Measurements from ENCODE around the gene MPPED2.

MPPED2 gene

DNA sequence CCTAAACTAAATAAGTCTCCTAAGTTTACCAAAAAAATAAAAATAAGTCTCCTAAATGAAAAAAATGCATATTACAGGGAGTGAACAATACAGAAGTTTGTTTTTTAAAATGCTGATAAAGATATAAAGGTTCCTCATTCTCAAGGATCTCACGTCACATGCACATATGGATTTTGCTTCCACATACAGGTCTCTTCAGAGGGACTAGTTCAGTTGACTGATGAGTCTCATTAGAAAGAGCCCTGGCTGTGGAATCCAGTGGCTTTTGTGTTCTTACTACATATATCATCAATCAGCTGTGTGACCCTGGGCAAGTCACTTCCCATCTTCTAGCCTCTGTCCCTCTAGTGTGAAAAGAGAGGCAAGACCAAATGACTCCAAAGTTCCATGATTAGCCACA lies 43.1 kb downstream of the MPPED2 start:
- TF ChIP-seq, protein P1, sequence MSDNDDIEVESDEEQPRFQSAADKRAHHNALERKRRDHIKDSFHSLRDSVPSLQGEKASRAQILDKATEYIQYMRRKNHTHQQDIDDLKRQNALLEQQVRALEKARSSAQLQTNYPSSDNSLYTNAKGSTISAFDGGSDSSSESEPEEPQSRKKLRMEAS (IDR thresholded peaks at IDR 0.05), result no peak
- no peak for TF ChIP-seq USF1 (IDR thresholded peaks at IDR 0.05)
- TF ChIP-seq TCF12 (IDR thresholded peaks at IDR 0.05; ENCODE audit: low read depth), result no peak
- no peak for TF ChIP-seq RAD21 (IDR thresholded peaks at IDR 0.05; ENCODE audit: low read depth)
- TF ChIP-seq CREB1 (IDR thresholded peaks at IDR 0.05; ENCODE audit: low read depth), result no peak

DNA sequence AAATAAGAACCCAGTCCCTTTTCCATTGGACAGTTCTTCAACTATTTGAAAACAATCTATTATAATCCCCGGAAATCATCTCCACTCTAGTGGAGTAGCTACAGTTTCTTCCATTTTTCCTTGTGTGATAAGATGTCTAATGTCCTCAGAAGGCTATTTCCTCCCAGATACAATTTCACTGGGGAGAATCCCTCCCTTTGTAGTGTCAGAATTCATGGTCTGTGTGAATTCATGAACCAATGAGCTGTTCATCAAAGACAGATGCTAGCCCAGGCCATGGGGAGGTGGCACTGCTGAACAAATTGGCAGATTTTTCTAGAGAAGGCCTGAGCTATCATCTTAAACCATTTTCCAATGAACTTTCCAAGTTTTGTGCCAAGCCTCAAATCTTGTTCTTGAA lies 45.4 kb downstream of the MPPED2 start:
- no peak for TF ChIP-seq YY1 (IDR thresholded peaks at IDR 0.05; ENCODE audit: low read depth)
- no peak for TF ChIP-seq NFIC (IDR thresholded peaks at IDR 0.05)
- no peak for TF ChIP-seq EGR1 (IDR thresholded peaks at IDR 0.05)
- TF ChIP-seq, protein P1 (IDR thresholded peaks at IDR 0.05), result no peak
- no peak for TF ChIP-seq TEAD4 (IDR thresholded peaks at IDR 0.05)
- TF ChIP-seq CEBPB (IDR thresholded peaks at IDR 0.05), result no peak
- no peak for TF ChIP-seq ZBTB7A (IDR thresholded peaks at IDR 0.05; ENCODE audit: low read depth)

DNA sequence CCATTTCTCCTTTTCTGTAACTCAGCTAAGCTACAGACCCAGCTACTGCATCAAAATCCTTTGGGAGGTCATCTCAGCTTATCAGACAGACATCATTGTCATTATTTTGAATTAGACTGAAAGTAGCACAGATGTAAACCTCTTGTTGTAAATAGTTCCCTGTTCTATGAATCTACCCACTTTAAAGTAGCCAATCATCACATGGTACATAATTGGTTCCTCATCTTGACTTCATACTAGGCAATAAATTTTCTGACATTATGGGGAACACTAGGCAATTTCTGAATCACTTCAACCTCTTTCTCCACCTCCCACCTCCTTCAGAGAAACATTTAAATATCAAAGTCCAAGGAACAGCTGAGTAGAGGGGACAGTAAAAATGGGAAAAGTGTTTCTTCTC lies 47.9 kb downstream of the MPPED2 start:
- no peak for TF ChIP-seq TCF12 (IDR thresholded peaks at IDR 0.05; ENCODE audit: low read depth)

DNA sequence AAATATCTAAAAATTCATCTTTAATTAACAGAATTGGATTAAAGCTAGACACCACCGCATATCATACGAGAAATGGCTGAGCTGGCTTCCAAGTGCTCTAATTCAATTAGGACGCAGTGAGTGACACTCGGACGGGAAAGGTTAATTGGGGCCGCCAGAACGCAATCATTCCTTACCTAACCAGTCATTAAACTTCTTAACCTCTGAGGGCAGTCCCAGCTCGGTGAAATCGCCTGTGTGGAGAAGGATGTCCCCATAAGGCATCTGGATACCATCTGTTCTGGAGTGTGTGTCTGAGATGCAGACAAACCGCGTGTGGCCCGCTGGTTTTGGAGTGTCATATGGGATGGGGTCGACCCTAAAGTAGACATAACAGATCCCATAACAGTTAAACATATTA lies 50.3 kb downstream of the MPPED2 start:
- TF ChIP-seq REST (IDR thresholded peaks at IDR 0.05; ENCODE audit: low read depth), result no peak
- TF ChIP-seq TAF1 (IDR thresholded peaks at IDR 0.05; ENCODE audit: low read depth), result no peak
- TF ChIP-seq FOXM1 (IDR thresholded peaks at IDR 0.05; ENCODE audit: borderline replicate concordance, low read depth), result no peak
- TF ChIP-seq TCF12 (IDR thresholded peaks at IDR 0.05; ENCODE audit: low read depth), result no peak
- TF ChIP-seq EGR1 (IDR thresholded peaks at IDR 0.05), result no peak
- TF ChIP-seq NFIC (IDR thresholded peaks at IDR 0.05), result no peak
- no peak for TF ChIP-seq RAD21 (IDR thresholded peaks at IDR 0.05; ENCODE audit: low read depth)
- TF ChIP-seq CREB1 (IDR thresholded peaks at IDR 0.05; ENCODE audit: low read depth), result no peak
- TF ChIP-seq, protein P1 (IDR thresholded peaks at IDR 0.05), result no peak
- no peak for TF ChIP-seq USF1 (IDR thresholded peaks at IDR 0.05)
- no peak for TF ChIP-seq EP300 (IDR thresholded peaks at IDR 0.05; ENCODE audit: borderline replicate concordance)
- no peak for TF ChIP-seq YY1 (IDR thresholded peaks at IDR 0.05; ENCODE audit: low read depth)
- no peak for TF ChIP-seq CEBPB (IDR thresholded peaks at IDR 0.05)
- no peak for TF ChIP-seq ZBTB7A (IDR thresholded peaks at IDR 0.05; ENCODE audit: low read depth)
- no peak for TF ChIP-seq TEAD4 (IDR thresholded peaks at IDR 0.05)

GRCh38 chr11:30533445-30533947 lies 52.7 kb downstream of the MPPED2 start:
- TF ChIP-seq YY1 (IDR thresholded peaks at IDR 0.05; ENCODE audit: low read depth) (no peak), RAD21 (IDR thresholded peaks at IDR 0.05; ENCODE audit: low read depth) (no peak), REST (IDR thresholded peaks at IDR 0.05; ENCODE audit: low read depth) (no peak), TCF12 (IDR thresholded peaks at IDR 0.05; ENCODE audit: low read depth) (no peak), EGR1 (IDR thresholded peaks at IDR 0.05) (no peak), NFIC (IDR thresholded peaks at IDR 0.05) (no peak), TAF1 (IDR thresholded peaks at IDR 0.05; ENCODE audit: low read depth) (no peak), FOXM1 (IDR thresholded peaks at IDR 0.05; ENCODE audit: borderline replicate concordance, low read depth) (no peak), TEAD4 (IDR thresholded peaks at IDR 0.05) (no peak), CEBPB (IDR thresholded peaks at IDR 0.05) (no peak), CREB1 (IDR thresholded peaks at IDR 0.05; ENCODE audit: low read depth) (no peak)
- TF ChIP-seq, protein P1 (IDR thresholded peaks at IDR 0.05), result no peak

- TF ChIP-seq, protein P1 (IDR thresholded peaks at IDR 0.05), result no peak
- TF ChIP-seq RAD21 (IDR thresholded peaks at IDR 0.05; ENCODE audit: low read depth) (no peak), YY1 (IDR thresholded peaks at IDR 0.05; ENCODE audit: low read depth) (no peak), TEAD4 (IDR thresholded peaks at IDR 0.05) (no peak), CEBPB (IDR thresholded peaks at IDR 0.05) (no peak), USF1 (IDR thresholded peaks at IDR 0.05) (no peak), ZBTB7A (IDR thresholded peaks at IDR 0.05; ENCODE audit: low read depth) (no peak), REST (IDR thresholded peaks at IDR 0.05; ENCODE audit: low read depth) (no peak), EP300 (IDR thresholded peaks at IDR 0.05; ENCODE audit: borderline replicate concordance) (no peak), TCF12 (IDR thresholded peaks at IDR 0.05; ENCODE audit: low read depth) (no peak)
Observed at GRCh38 chr11:30527566-30527965, 58.6 kb downstream of the MPPED2 start.

Measured in Ishikawa (cell line).